ENCODE measurements around the gene FCHO1.

FCHO1 gene

DNA sequence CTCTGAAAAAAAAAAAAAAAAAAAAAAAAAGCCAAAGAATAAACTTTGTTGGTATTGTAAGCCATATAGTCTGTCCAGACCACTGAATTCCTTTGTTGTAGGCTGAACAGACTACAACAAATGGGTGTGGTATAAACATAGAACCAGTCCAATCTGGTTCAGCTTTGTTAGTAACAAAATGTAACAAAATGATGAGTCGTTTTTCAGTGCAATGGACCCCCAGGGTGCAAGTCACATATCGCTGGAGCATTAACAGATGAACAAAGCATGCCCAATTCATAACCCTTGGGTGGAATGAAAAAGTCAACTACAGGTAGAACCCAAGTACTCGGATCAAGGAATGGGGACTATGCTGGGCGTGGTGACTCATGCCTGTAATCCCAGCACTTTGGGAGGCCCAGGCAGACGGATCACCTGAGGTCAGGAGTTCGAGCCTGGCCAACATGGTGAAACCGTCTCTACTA is 13.6 kb upstream of the FCHO1 start:
- no peak for TF ChIP-seq ZFX (IDR thresholded peaks at IDR 0.05; ENCODE audit: borderline replicate concordance)
- TF ChIP-seq, protein P1, sequence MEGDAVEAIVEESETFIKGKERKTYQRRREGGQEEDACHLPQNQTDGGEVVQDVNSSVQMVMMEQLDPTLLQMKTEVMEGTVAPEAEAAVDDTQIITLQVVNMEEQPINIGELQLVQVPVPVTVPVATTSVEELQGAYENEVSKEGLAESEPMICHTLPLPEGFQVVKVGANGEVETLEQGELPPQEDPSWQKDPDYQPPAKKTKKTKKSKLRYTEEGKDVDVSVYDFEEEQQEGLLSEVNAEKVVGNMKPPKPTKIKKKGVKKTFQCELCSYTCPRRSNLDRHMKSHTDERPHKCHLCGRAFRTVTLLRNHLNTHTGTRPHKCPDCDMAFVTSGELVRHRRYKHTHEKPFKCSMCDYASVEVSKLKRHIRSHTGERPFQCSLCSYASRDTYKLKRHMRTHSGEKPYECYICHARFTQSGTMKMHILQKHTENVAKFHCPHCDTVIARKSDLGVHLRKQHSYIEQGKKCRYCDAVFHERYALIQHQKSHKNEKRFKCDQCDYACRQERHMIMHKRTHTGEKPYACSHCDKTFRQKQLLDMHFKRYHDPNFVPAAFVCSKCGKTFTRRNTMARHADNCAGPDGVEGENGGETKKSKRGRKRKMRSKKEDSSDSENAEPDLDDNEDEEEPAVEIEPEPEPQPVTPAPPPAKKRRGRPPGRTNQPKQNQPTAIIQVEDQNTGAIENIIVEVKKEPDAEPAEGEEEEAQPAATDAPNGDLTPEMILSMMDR (IDR thresholded peaks at IDR 0.05), result no peak
- H3K27ac ChIP-seq, result no peak overlapping the region

DNA sequence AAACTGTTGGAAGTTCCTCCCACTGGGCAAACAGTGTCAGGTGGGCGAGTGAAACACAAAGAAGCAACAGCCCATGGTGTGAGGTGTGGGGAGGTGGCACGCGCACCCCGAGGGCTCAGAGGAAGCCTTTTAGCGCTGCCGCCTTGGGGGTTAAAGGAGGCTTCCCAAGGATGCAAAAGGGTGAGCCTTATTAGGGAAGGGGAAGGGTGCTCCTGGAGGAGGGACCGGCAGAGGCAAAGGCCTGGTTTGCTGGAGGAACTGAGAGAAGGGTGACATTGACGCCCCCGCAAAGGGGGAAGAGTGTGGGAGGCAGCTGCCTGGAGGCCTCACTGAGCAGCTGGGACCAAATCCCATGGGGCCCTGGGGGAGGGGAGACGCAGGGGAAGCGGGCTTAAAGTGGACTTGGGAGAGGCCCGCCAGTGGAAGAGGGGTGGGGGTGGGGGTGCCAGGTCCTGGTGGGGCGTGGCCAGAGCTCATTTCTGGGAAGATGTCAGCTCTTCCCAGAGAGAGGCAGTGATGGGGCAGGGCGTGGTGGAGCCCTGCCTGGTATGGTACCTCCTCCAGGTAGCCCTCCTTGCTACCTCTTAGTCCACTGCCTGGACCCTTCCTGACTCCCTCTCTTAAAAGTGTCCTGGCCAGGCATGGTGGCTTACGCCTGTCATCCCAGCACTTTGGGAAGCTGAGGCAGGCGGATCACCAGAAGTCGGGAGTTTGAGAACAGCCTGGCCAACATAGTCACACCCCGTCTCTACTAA is 12.0 kb upstream of the FCHO1 start:
- TF ChIP-seq, protein P1 (IDR thresholded peaks at IDR 0.05), result no peak
- no peak for TF ChIP-seq ZFX (IDR thresholded peaks at IDR 0.05; ENCODE audit: borderline replicate concordance)
- no peak overlapping the region for H3K27ac ChIP-seq

DNA sequence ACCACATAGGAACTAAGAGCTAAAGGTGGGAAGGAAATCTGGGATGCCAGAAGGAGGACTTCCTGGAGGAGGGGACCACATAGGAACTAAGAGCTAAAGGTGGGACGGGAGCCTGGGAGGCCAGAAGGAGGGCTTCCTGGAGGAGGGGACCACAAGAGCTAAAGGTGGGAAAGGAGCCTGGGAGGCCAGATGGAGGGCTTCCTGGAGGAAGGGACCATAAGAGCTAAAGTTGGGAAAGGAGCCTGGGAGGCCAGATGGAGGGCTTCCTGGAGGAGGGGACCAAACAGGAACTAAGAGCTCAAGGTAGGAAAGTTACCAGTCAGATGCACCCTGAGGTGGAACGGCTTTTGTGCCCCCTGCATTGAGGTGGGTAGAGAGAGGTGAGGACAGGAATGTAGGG is 9.8 kb upstream of the FCHO1 start:
- no peak overlapping the region for H3K27ac ChIP-seq
- TF ChIP-seq, protein P1 (IDR thresholded peaks at IDR 0.05), result no peak
- no peak for TF ChIP-seq ZFX (IDR thresholded peaks at IDR 0.05; ENCODE audit: borderline replicate concordance)

DNA sequence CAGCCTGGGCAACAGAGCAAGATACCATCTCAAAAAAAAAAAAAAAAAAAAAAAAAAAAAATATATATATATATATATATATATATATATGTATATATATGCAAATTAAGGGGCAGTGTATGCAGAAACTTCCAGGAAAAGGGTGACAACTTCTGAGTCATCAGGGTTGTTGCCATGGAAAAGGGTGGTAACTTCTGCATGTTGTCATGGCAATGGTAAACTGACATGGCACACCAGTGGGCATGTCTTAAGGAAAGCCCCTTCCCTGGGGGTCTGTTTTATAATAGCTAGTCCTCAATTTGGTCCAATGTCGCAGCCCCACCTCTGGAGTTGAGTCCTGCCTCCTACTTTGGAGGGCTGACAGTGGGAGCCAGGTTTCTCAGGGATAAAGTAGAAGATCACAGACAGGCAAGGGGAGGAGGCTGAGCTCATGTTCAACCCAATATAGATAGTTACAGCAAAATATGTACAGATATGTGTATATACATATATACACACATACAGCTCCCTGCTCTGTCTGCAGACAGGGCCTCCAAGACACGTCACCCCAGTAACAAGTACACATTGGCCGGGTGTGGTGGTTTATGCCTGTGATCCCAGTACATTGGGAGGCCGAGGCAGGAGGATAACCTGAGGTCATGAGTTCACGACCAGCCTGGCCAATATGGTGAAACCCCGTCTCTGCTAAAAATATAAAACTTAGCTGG is 7.2 kb upstream of the FCHO1 start:
- H3K27ac ChIP-seq, result no peak overlapping the region
- TF ChIP-seq, protein P1 (IDR thresholded peaks at IDR 0.05), result no peak
- TF ChIP-seq ZFX (IDR thresholded peaks at IDR 0.05; ENCODE audit: borderline replicate concordance), result no peak

DNA sequence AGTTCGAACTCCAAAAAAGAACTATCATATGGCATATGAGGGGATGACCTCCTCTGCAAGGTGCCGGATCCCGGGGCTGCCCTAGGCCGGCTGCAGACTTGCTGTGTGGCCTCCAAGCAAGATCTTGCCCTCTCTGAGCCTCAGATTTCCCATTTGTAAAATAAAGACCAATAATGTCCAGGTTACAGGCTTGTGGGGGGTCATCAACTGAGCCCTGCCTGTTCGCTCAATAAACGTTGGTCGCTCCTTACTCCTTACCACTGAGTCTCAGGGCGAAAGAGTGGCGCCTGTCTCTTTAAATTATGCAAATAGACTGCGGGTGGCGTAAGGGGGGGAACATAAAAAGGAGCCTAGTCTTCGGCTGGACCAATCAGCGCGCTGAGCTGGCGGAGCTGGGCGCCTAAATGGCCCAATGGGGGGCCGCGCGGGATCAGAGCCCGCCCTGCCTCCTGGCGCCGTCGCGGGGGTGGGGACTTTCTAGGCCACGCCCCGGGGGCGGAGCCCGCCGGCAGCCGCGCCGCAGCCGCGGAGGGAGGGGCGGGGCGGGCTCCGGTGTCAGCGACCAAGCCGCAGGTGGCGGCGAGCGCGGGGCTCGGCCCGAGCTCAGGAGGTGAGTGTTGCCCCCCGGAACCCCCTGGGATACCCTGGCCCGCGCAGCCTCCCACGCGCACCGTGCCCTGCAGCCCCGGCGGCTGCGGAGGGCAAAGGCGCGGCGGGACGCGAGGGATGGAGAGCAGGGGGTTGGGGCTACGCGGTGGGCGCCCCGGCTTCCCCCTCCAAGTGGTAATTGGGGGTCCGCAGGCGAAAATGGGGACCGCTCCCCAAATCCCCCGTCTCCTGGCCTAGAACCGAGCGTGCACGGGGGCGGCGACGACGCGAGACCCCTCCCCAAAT is 3.8 kb upstream of the FCHO1 start:
- TF ChIP-seq, protein P1 (IDR thresholded peaks at IDR 0.05), result no peak
- TF ChIP-seq ZFX (IDR thresholded peaks at IDR 0.05; ENCODE audit: borderline replicate concordance), result no peak
- H3K27ac ChIP-seq, result no peak overlapping the region

DNA sequence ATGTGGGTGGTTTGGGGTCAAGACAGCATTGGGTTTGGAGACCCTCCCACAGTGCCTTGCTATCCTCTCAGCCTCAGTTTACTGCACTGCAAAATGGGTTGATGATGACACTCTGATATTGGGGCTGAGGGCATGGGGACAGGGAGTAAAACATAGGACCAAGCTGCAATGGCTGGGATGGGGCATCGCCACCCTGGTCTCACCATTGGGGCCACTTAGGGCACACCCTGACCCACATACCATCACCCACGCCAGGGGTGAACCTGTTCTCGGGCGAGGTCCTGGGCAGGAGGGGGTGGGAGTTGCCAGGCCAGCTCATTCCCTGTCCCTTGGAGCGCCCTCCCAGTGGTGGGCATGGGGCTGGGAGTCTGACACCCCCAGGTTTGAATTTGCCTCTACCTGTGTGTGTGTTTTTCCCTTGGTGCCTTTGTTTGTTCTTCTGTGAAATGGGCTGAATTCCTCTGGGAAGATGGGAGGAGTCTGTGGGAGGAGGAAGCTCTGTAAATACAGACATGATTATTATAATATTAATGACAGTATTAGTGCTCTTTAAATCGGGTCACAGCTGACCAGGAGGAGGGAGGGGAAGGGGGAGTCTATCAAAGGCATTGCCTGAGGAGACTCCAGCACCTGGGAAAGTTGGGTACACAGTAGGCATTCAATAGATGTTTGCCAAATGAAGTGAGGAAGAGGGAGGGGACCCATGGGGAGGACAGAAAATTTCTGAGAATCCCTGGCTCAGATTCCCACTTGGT is 2.2 kb upstream of the FCHO1 start:
- TF ChIP-seq, protein P1 (IDR thresholded peaks at IDR 0.05), result no peak
- TF ChIP-seq ZFX (IDR thresholded peaks at IDR 0.05; ENCODE audit: borderline replicate concordance), result no peak
- H3K27ac ChIP-seq, result no peak overlapping the region
